Activated CD8-positive, alpha-beta memory T cell treated with anti-CD3 and anti-CD28 coated beads, Interleukin-2, amount 50 U/mL, for 48 hours (primary cell): ENCODE measurements around the gene HOXA1.
A peak's percentile ranks its signal among the peaks of the same experiment; 100 is the strongest.

Source experiments
- DNase-seq: peaks from one replicate; pipeline ENCODE4 v3.0.0-alpha.2; 2020

Gene HOXA1

GRCh38 chr7:27095897-27096767 lies at the start of gene HOXA1:
Gene HOXA1 (minus strand): TSS chr7:27096000. CDS start chr7:27095912, 88 bp downstream.
- peak; percentile 83 for DNase-seq

- no peak for DNase-seq
Measured at GRCh38 chr7:27145165-27145913, 49.5 kb upstream of the HOXA1 start.

DNA sequence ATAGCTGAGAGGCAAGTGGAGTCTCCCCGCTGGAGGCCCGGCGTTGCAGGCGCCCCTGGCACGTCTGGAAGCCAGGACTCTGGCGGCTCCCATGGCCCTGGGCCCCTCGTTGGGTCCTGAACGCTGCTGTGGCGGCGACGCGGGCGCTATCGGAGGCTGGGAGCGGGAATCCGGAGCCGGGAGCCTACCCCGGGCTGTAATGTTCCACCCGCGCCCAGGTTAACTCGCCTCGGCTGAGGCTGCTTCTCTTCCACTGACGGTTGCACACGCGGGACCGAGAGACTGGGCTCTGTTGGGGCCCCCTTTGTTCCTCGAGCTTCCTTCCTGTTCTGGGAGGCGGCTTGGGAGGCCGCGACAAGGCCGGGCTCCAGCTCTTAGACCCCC lies 49.0 kb upstream of the HOXA1 start:
- no peak for DNase-seq

GRCh38 chr7:27143950-27144780 lies 48.4 kb upstream of the HOXA1 start:
- peak; percentile 22 for DNase-seq

DNA sequence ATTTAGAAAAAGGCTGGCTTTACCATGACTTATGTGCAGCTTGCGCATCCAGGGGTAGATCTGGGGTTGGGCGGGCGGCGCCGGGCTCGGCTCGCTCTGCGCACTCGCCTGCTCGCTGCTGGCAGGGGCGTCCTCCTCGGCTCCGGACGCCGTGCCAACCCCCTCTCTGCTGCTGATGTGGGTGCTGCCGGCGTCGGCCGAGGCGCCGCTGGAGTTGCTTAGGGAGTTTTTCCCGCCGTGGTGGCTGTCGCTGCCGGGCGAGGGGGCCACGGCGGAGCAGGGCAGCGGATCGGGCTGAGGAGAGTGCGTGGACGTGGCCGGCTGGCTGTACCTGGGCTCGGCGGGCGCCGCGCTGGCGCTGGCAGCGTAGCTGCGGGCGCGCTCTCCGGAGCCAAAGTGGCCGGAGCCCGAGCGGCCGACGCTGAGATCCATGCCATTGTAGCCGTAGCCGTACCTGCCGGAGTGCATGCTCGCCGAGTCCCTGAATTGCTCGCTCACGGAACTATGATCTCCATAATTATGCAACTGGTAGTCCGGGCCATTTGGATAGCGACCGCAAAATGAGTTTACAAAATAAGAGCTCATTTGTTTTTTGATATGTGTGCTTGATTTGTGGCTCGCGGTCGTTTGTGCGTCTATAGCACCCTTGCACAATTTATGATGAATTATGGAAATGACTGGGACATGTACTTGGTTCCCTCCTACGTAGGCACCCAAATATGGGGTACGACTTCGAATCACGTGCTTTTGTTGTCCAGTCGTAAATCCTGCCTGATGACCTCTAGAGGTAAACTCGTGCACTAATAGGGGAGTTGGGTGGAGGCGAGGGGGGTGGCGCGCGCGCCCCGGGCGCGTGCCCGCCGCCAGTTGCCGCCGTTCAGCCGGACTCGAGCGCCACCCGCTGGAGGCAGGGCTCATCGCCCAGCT lies 47.5 kb upstream of the HOXA1 start, which contains the start of gene HOXA5:
TSS of gene HOXA5 (minus strand) at position 659 of the 927 bp plus-strand sequence. CDS start at position 585, 74 bp downstream.
- DNase-seq = no peak

- DNase-seq = peak; percentile 42
Measured at GRCh38 chr7:27142580-27143022, 46.8 kb upstream of the HOXA1 start.

- peak; percentile 32 for DNase-seq
Measured at GRCh38 chr7:27141923-27142579, 46.3 kb upstream of the HOXA1 start.

DNA sequence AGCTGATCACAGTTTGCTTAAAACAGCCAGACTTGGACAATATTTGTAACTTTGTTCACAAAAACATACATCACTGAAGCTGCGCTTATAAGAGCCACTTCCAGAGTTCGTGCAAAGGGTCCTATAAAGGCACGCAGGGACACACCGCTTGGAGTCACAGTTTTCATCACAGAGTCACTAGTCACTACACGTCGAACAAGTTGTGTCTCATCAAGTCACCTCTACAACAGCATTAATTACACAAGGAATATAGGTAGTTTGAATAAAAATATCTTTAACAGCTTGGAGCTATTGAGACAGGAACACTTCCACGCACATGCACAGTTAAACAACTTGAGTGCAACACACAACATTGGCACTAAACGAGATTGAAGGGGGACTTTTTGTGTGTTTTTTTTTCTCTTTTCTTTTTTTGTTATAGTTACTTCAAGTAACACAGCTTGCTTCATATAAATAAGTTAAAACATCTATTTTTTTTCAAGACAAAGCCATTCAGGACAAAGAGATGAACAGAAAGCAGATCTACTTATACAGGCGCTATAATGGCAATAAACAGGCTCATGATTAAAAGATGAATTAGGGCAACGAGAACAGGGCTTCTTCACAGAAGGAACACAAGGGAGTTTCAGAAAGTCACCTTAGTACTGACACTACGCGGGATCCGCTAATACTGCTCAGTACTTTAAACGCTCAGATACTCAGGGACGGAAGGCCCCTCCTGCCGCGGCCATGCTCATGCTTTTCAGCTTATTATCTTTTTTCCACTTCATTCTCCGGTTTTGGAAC lies 45.5 kb upstream of the HOXA1 start:
- DNase-seq = no peak

GRCh38 chr7:27140126-27140857 lies 44.5 kb upstream of the HOXA1 start:
- DNase-seq = peak; percentile 23

DNA sequence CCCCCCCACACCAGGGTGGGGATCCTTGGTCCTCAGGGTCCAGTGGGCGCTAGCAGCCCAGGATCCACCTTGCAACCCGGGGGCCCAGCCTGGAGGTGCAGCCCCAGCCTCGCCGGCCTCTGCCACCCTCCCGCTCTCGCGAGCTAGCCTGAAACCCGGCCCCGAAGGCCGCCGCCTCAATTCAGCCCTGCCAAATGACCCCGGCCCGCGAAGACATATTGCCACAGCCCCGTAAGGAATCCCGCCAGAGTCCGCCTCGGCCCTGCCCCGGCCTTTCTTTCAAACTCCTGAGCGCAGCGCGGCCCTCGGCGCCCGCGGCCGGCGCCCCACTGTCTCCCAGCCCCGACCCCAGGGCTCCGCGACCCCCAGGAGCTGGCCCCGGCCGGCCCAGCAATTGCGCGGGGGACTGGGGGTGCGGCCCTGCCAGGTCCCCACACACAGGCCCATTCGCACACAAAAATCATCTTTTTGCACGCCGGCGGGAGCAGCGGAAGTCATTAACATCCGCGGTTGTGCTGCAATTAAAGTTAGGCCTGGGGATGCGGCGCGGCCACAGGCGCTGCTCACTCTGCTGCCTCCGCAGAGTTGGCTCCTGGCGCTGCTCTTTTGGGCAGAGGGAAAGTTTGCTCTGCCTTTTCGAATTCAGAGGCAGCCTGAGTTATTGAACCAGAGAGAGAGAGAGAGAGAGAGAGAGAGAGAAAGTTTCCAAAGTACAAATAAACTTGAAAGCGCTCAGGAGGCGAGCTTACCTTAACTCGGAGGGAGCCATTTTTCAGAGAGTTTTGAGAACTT lies 43.7 kb upstream of the HOXA1 start:
- DNase-seq = peak; percentile 34

- no peak for DNase-seq
Measured at GRCh38 chr7:27138985-27139333, 43.2 kb upstream of the HOXA1 start.

DNA sequence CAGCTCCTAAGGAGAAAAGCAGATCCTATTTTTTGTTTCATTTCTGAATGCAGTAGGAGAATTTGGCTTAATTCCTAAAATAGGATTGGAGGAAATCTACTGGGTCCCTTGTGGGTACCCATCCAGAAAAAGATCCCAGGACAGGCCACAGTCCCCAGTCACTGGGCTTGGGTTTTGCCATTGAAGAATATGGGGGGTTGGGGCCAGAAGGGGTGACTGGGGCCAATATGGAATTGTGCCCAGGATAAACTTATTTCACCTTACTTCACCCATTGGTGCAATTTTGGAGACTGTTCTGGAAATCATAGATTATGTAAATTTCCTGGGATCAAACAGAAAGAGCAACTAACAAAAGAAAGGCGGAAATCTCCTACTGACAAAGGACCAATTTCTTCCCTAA lies 42.7 kb upstream of the HOXA1 start:
- no peak for DNase-seq

DNA sequence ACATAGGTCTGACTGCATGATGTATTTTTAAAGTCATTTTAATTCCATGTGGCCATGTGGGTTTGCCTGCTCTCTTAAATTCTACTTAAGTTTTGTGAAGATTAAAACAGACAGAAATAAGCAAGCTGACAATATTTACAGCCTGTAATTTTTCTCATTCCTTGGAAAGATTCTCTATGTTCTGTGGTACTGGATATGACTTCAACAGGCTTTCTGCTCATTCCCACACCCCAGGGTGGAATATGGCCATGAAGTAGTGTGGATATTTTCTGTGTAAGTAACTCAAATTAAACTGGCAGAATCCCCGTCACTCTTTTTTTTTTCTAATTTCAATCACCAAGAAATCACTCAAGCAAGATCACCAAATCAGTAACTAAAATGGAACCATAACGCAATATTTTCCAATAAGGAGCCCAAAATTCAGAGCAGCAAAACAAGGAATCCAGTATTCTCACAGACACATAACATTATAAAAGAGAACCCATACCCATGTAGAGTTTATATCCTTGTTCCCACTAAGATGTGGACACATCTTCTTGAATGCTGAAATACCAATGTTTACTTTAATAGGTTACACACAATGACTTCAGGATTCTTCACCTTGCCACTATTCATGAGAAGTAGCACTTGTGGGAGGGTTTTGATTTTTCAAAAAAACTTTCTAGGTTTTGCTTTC lies 42.0 kb upstream of the HOXA1 start:
- DNase-seq = no peak

DNA sequence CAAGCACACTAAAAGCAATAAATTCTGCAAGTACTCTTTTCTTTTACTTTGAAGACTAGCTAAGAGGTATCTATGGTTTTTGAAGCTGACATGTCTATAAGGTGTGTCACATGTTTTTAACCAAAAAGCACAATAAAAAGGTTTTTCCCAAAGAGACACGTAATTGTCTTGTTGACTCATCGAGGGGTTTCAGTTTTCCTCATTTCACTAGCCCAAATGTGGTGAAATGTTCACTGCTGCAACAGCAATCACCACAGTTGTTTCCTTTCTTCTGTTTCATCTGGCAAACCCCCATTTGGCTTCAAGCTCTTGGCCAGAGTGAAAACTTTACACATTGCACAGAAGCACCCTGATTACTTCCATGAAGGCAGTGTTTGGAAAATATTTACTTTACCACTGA lies 38.6 kb upstream of the HOXA1 start:
- no peak for DNase-seq

- no peak for DNase-seq
Measured at GRCh38 chr7:27133409-27134231, 37.8 kb upstream of the HOXA1 start.

DNA sequence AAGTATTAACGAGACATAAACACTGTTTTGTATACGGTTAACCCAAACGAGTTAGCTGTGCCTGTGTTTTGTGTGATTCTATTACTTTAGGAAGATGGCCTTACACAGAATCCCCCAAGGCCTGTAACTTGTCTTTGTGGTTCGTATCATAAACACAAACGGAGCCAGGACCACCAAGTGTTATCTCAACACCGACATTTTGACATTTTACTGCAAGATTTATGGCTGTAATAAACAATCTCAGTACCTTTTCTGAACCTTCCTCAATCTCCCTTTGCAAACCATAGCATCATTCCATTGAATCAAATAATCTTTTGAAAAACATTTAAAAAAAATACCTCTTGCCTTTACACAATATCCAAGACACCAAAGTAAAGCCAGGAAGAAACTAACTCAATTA lies 37.2 kb upstream of the HOXA1 start:
- DNase-seq = no peak

DNA sequence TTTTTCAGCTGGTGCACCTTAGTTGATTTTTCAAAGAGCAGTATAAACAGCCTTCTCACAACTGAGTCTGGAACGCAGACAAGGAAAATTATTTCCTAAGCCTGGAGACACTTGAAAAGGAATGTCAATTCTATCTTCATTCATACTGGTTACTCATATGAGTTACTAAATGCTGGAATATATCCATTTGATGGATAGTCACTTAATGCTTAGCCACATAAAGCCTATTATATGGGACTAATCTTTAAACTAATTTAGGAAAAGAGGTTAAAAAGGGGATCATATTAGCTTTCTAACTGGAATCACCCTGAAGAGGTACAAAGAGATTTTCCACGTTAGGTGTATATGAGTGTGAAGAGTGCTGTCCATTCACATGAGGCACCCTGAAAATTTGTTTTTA lies 36.4 kb upstream of the HOXA1 start:
- no peak for DNase-seq
